IMR-90 (cell line): ENCODE results near the gene TAAR8.

Experiments used
- CTCF ChIP-seq: conservative IDR thresholded peaks from 2 replicates; pipeline ENCODE4 v1.5.1; 2012; ENCODE audit warnings: mild to moderate bottlenecking, low read depth, low read length, improper control_type of control experiment
- TF ChIP-seq, protein P1 (sequence below): fragments of 150-350 bp; IDR thresholded peaks from 2 replicates; pipeline ENCODE4 v1.6.1; 2017; ENCODE audit warnings: mild to moderate bottlenecking, antibody characterized with exemption, low read length, low read depth

DNA sequence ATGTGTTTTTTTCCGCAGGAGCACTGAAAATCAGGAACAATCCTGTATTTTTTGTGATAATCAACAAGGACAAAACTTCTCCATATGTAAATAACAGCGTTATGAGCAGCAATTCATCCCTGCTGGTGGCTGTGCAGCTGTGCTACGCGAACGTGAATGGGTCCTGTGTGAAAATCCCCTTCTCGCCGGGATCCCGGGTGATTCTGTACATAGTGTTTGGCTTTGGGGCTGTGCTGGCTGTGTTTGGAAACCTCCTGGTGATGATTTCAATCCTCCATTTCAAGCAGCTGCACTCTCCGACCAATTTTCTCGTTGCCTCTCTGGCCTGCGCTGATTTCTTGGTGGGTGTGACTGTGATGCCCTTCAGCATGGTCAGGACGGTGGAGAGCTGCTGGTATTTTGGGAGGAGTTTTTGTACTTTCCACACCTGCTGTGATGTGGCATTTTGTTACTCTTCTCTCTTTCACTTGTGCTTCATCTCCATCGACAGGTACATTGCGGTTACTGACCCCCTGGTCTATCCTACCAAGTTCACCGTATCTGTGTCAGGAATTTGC, 17.8 kb downstream of the TAAR8 start, which contains the start of gene TAAR6:
- no peak for TF ChIP-seq CTCF
- TF ChIP-seq, protein P1, sequence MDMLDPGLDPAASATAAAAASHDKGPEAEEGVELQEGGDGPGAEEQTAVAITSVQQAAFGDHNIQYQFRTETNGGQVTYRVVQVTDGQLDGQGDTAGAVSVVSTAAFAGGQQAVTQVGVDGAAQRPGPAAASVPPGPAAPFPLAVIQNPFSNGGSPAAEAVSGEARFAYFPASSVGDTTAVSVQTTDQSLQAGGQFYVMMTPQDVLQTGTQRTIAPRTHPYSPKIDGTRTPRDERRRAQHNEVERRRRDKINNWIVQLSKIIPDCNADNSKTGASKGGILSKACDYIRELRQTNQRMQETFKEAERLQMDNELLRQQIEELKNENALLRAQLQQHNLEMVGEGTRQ = no peak
